ENCODE measurements around the gene ATAD5.

GRCh38 chr17:30906101-30906911 lies 74.5 kb downstream of the ATAD5 start, which contains the start of gene TEFM:
- no peak for TF ChIP-seq CTCF (conservative IDR thresholded peaks at IDR 0.05; ENCODE audit: low read depth, low read length)
- peak; percentile 81 for TF ChIP-seq POLR2A (IDR thresholded peaks at IDR 0.05; ENCODE audit: low read depth, low read length)
- no peak for TF ChIP-seq BHLHE40 (IDR thresholded peaks at IDR 0.05; ENCODE audit: low read depth, low read length)
